ENCODE data around the gene MAGIX. TPM values are rescaled to one million over a fixed set of nuclear protein-coding genes. Genes with fewer than 3 reads are reported as not detected.
A peak's percentile ranks its signal among the peaks of the same experiment; 100 is the strongest.
"Not testable (repeated sequence)": the region's sequence is repeated elsewhere in the genome, so short reads cannot be mapped to it uniquely, and the experiment has no call there.

The MAGIX gene
- total RNA-seq, 1 donor from 2014 or later = 2.1 TPM

DNA sequence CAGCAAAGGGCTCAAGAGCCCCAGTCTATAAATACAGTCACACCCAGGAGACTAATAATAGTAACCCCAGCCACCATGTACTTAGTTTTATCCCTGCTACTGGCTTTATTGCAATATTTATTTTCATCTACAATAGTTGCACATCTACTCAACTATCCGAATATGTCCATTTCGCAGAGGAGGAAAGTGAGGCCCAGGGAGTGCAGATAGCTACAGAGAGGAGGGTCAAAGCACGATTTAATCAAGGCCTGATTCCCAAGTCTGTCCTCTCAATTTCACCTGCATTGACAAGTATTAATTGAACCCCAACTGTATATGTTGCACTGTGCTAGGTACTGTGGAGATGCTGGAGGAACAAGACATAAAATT lies 5.2 kb downstream of the MAGIX start:
- Histone ChIP-seq H3K36me3 (ENCODE audit: control insufficient read depth in 3 of 3, insufficient read depth in 3 of 3, low read length in 3 of 3) (no peaks in the 10 kb centered on the region), H3K27me3 (ENCODE audit: control insufficient read depth in 3 of 3, insufficient read depth in 3 of 3, low read length in 3 of 3) (no peaks in the 10 kb centered on the region), H3K27ac (ENCODE audit: low read depth, low read length) (peak overlapping the region; percentile 98), H3K4me3 (ENCODE audit: low read length in 3 of 3) (peak overlapping the region; percentile 72 to 77 (median 74)), H3K9me3 (ENCODE audit: control insufficient read depth in 3 of 3, low read length in 3 of 3) (no peaks in the 10 kb centered on the region), H3K9ac (ENCODE audit: low read depth in 1 of 3, low read length in 3 of 3) (peak overlapping the region; percentile 77 to 89 (median 78)), H3K4me1 (ENCODE audit: control insufficient read depth in 3 of 3, insufficient read depth in 3 of 3, low read length in 3 of 3) (peaks cover 18 to 20% (median 18%) of the 10 kb centered on the region in 3 donors)

DNA sequence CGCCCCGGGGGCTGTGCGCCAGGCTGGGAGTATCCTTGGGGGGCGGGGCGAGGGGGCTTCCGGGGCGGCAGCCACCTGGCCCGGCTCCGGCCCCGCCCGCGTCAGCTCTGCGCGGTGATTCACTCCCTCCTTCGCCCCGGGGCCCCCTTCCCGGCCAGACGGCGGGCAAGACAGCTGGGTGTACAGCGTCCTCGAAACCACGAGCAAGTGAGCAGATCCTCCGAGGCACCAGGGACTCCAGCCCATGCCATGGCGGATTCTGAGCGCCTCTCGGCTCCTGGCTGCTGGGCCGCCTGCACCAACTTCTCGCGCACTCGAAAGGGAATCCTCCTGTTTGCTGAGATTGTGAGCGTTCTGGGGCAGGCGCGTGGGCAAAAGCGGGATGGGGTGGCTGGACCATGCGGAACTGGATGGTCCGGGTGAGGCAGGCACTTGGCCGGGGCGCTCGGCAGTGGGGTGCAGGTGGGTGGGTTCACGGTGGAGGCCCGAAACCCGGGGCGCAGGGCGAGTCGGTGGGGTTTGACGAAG lies 9.3 kb downstream of the MAGIX start, which contains the start of gene PLP2:
Gene PLP2, plus strand, starts transcription at position 147 of the 528 bp plus-strand sequence. Its CDS starts 103 bp downstream, at position 250.
- H3K9me3 ChIP-seq (ENCODE audit: control insufficient read depth in 3 of 3, low read length in 3 of 3) = no peaks in the 10 kb centered on the region
- H3K36me3 ChIP-seq (ENCODE audit: control insufficient read depth in 3 of 3, insufficient read depth in 3 of 3, low read length in 3 of 3) = peaks cover 0 to 18% (median 3%) of the 10 kb centered on the region in 3 donors
- H3K27me3 ChIP-seq (ENCODE audit: control insufficient read depth in 3 of 3, insufficient read depth in 3 of 3, low read length in 3 of 3) = peaks cover 0 to 5% (median 0%) of the 10 kb centered on the region in 3 donors
- H3K9ac ChIP-seq (ENCODE audit: low read depth in 1 of 3, low read length in 3 of 3) = peak within 1 kb of the TSS; percentile 82 to 87 (median 83)
- H3K4me1 ChIP-seq (ENCODE audit: control insufficient read depth in 3 of 3, insufficient read depth in 3 of 3, low read length in 3 of 3) = peaks cover 6 to 22% (median 17%) of the 10 kb centered on the region in 3 donors
- H3K4me3 ChIP-seq (ENCODE audit: low read length in 3 of 3) = peak within 1 kb of the TSS; percentile 69 to 83 (median 80)
- peak within 1 kb of the TSS; percentile 93 for H3K27ac ChIP-seq (ENCODE audit: low read depth, low read length)

DNA sequence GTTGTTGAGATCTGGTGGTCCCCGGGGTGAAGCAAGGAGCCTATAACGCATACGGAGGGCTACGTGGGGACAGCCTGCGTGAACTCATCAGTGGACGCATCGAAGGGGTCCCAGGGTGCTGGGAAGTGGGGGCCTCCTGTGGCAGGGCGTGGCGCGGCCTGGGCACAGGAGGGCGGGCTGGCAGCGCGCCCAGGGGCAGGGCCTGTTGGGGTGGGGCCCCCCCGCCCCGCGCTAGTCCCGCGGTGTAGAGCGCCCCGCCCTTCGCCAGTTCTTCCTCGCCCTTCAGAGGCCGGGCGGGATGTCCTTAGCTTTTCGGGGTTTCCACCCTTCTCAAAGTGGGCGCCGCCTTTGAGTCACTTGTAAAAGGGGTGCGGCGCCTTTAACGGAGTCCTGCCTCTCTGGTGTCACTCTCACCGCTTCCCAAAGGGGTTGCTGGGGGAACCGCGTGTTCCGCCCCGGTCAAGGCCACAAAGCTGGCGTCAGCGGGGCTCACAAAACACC lies 9.8 kb downstream of the MAGIX start:
- H3K4me1 ChIP-seq (ENCODE audit: control insufficient read depth in 3 of 3, insufficient read depth in 3 of 3, low read length in 3 of 3) = peaks cover 5 to 21% (median 16%) of the 10 kb centered on the region in 3 donors
- peak overlapping the region; percentile 93 for H3K27ac ChIP-seq (ENCODE audit: low read depth, low read length)
- H3K4me3 ChIP-seq (ENCODE audit: low read length in 3 of 3) = peak overlapping the region; percentile 69 to 83 (median 80)
- H3K9ac ChIP-seq (ENCODE audit: low read depth in 1 of 3, low read length in 3 of 3) = peak overlapping the region; percentile 82 to 87 (median 83)
- peaks cover 0 to 5% (median 0%) of the 10 kb centered on the region in 3 donors for H3K27me3 ChIP-seq (ENCODE audit: control insufficient read depth in 3 of 3, insufficient read depth in 3 of 3, low read length in 3 of 3)
- H3K36me3 ChIP-seq (ENCODE audit: control insufficient read depth in 3 of 3, insufficient read depth in 3 of 3, low read length in 3 of 3) = peaks cover 1 to 18% (median 3%) of the 10 kb centered on the region in 3 donors
- H3K9me3 ChIP-seq (ENCODE audit: control insufficient read depth in 3 of 3, low read length in 3 of 3) = no peaks in the 10 kb centered on the region

DNA sequence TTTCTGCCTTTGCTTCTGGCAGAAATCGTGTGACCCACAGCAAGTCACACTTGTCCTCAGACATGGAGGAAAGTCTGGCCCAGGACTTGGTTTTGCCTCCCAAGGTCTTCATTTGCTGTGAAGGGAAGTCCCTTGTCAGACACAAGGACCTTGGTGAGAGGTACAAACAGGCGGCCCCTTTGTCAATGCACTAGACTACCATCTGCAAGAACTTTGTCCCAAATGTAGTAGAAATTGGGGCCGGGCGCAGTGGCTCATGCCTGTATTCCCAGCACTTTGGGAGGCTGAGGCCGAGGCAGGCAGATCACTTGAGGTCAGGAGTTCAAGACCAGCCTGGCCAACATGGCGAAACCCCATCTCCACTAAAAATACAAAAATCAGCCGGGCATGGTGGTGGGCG lies 11.0 kb downstream of the MAGIX start:
- H3K27me3 ChIP-seq (ENCODE audit: control insufficient read depth in 3 of 3, insufficient read depth in 3 of 3, low read length in 3 of 3); H3K9ac ChIP-seq (ENCODE audit: low read depth in 1 of 3, low read length in 3 of 3); H3K9me3 ChIP-seq (ENCODE audit: control insufficient read depth in 3 of 3, low read length in 3 of 3): not testable (repeated sequence)
- H3K4me1 ChIP-seq (ENCODE audit: control insufficient read depth in 3 of 3, insufficient read depth in 3 of 3, low read length in 3 of 3) = peaks cover 0 to 26% (median 14%) of the 10 kb centered on the region in 3 donors
- peaks cover 4 to 18% (median 5%) of the 10 kb centered on the region in 3 donors for H3K36me3 ChIP-seq (ENCODE audit: control insufficient read depth in 3 of 3, insufficient read depth in 3 of 3, low read length in 3 of 3)
- peak overlapping the region in 1 of 3 donors; percentile 83 for H3K4me3 ChIP-seq (ENCODE audit: low read length in 3 of 3)
- H3K27ac ChIP-seq (ENCODE audit: low read depth, low read length) = peak overlapping the region; percentile 93

DNA sequence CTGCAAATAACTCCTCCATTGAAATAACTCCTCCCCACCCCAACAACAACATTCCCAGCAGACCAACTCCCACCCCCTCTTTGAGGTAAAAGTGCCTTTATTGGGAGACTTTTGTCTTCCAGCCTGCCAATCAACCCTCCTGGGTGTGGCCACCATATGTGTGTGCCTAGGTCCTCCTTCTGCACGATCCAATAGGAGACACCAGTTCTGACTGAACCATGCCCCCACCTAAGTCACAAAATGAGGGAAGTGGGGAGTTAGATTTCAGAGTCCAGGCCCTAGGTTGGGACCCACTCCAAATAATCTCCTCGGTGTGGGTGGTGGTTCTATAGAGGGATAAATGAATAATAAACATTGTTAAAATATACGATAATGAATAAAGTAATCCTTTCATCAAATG lies 12.2 kb downstream of the MAGIX start:
- no peak overlapping the region for H3K4me3 ChIP-seq (ENCODE audit: low read length in 3 of 3)
- peaks cover 0 to 26% (median 14%) of the 10 kb centered on the region in 3 donors for H3K4me1 ChIP-seq (ENCODE audit: control insufficient read depth in 3 of 3, insufficient read depth in 3 of 3, low read length in 3 of 3)

DNA sequence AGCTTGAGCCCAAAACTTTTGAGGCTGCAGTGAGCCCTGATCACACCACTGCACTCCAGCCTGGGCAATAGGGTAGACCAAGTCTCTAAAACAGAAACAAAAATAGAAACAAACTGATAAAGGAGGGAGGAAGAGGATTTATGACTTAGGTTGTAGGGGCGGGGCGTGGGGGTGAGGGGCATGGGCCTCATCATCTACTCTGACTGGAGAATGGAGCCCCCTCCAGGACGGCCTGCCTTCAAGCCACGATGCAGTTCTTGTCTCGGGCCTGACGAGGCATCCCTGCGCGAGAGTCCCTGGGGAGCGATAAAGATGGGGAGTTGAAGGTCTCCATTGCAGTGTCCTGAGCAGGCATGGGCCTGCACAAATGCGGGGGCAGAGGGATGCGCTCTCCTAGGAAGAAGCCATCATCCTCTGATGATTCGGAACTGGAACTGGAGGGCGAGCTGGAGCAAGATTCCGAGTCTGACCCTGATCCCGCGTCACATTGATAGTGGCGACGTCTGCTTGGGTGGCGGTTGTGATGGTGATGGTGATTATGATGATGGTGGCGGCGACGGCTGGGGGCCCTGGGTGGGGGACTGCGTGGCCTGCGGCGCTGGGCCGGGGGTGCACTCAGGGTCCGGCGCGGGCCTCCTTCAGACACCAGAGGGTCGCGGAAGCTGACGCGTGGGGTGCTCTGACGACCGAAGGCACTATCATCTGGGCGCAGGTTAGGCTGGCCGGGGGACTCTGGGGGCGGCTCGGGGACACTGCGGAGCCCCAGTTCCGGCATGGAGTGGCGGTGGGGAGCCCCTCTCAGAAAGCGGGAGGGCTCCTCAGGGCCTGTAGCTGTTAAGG lies 13.1 kb downstream of the MAGIX start:
- Histone ChIP-seq H3K4me1 (ENCODE audit: control insufficient read depth in 3 of 3, insufficient read depth in 3 of 3, low read length in 3 of 3) (peaks cover 0 to 26% (median 14%) of the 10 kb centered on the region in 3 donors), H3K36me3 (ENCODE audit: control insufficient read depth in 3 of 3, insufficient read depth in 3 of 3, low read length in 3 of 3) (peaks cover 5 to 31% (median 18%) of the 10 kb centered on the region in 3 donors), H3K27me3 (ENCODE audit: control insufficient read depth in 3 of 3, insufficient read depth in 3 of 3, low read length in 3 of 3) (peaks cover 0 to 5% (median 0%) of the 10 kb centered on the region in 3 donors), H3K9ac (ENCODE audit: low read depth in 1 of 3, low read length in 3 of 3) (no peak overlapping the region), H3K9me3 (ENCODE audit: control insufficient read depth in 3 of 3, low read length in 3 of 3) (no peaks in the 10 kb centered on the region), H3K4me3 (ENCODE audit: low read length in 3 of 3) (no peak overlapping the region), H3K27ac (ENCODE audit: low read depth, low read length) (no peak overlapping the region)

More for the DNA sequence above, 12.2 kb downstream of the MAGIX start:
- Histone ChIP-seq H3K9me3 (ENCODE audit: control insufficient read depth in 3 of 3, low read length in 3 of 3) (no peaks in the 10 kb centered on the region), H3K36me3 (ENCODE audit: control insufficient read depth in 3 of 3, insufficient read depth in 3 of 3, low read length in 3 of 3) (peaks cover 5 to 27% (median 13%) of the 10 kb centered on the region in 3 donors), H3K27me3 (ENCODE audit: control insufficient read depth in 3 of 3, insufficient read depth in 3 of 3, low read length in 3 of 3) (peaks cover 0 to 5% (median 0%) of the 10 kb centered on the region in 3 donors), H3K9ac (ENCODE audit: low read depth in 1 of 3, low read length in 3 of 3) (no peak overlapping the region), H3K27ac (ENCODE audit: low read depth, low read length) (no peak overlapping the region)

DNA sequence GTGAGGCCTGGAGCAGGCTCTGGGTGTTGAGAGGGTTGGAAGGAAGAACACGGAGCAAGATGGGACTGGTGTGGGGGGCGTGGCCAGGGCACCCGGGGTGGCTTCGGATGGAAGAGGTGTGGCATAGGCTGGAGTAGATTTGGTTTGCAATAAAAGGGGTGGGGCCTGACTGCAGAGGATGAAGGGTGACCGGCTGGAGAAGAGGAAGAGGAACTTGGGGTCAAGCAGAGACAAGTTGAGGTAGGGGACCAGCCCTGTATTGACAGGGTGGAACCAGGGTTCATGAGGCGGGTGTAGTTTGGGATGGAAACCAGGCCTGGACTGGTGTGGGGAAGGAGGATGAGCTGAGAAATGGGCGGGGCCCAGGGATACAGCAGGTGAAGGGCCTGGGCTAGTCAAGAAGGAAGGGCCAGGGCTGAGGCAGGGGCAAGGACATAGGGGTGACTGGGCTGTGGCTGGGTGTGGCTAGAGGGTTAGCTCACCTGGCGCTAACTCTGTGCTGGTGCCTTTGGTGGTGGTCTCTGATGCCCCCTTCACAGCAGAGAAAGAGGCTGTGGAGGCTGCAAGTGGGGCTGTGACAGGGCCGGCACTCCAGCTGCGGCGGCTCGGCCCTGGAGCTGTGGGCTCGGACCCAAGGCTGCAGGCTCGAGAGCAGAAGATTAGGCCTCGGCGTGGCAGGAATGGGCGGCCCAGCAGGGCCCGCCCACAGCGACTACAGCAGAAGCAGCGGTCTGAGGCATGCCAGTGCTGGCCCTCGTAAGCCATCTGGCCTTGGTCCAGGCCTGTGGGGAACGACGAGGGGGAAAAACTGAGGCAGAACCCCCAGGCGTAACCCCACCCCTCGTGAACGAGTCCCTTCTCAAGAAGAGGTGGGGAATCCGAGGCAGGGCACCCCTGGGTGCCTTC lies 14.1 kb downstream of the MAGIX start:
- H3K27ac ChIP-seq (ENCODE audit: low read depth, low read length) = peak overlapping the region; percentile 0

DNA sequence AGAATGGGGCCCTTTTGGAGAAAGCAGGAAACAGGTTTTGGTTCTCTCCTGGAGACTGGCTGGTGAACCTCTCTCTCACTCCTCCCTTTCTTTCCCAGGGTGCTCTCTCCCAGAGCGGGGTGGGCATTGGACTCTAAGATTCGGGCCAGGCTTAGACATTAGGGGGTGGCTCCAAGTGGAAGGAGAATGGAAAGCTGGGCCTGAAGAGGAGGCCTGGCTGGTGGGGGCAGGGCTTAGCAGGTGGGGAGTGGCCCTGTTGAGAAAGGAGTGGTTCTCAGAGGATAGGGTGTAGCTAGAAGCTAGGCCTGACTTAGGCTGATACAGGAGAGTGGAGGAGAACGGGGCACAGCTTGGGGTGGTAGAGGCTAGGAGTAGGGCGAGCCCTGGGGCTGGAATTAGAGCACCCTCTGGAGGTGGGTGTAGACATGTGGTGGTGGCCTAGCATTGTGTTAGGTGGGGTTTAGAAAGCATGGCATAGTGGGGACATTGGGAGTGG lies 14.8 kb downstream of the MAGIX start:
- H3K27me3 ChIP-seq (ENCODE audit: control insufficient read depth in 3 of 3, insufficient read depth in 3 of 3, low read length in 3 of 3) = peaks cover 0 to 5% (median 0%) of the 10 kb centered on the region in 3 donors
- H3K27ac ChIP-seq (ENCODE audit: low read depth, low read length) = peak overlapping the region; percentile 0
- H3K9ac ChIP-seq (ENCODE audit: low read depth in 1 of 3, low read length in 3 of 3) = no peak overlapping the region
- no peaks in the 10 kb centered on the region for H3K9me3 ChIP-seq (ENCODE audit: control insufficient read depth in 3 of 3, low read length in 3 of 3)
- H3K36me3 ChIP-seq (ENCODE audit: control insufficient read depth in 3 of 3, insufficient read depth in 3 of 3, low read length in 3 of 3) = peaks cover 11 to 33% (median 23%) of the 10 kb centered on the region in 3 donors
- peaks cover 0 to 26% (median 14%) of the 10 kb centered on the region in 3 donors for H3K4me1 ChIP-seq (ENCODE audit: control insufficient read depth in 3 of 3, insufficient read depth in 3 of 3, low read length in 3 of 3)
- no peak overlapping the region for H3K4me3 ChIP-seq (ENCODE audit: low read length in 3 of 3)

More for the DNA sequence above, 14.1 kb downstream of the MAGIX start:
- H3K4me3 ChIP-seq (ENCODE audit: low read length in 3 of 3) = no peak overlapping the region
- H3K27me3 ChIP-seq (ENCODE audit: control insufficient read depth in 3 of 3, insufficient read depth in 3 of 3, low read length in 3 of 3) = peaks cover 0 to 5% (median 0%) of the 10 kb centered on the region in 3 donors
- H3K9me3 ChIP-seq (ENCODE audit: control insufficient read depth in 3 of 3, low read length in 3 of 3) = no peaks in the 10 kb centered on the region
- peaks cover 8 to 31% (median 20%) of the 10 kb centered on the region in 3 donors for H3K36me3 ChIP-seq (ENCODE audit: control insufficient read depth in 3 of 3, insufficient read depth in 3 of 3, low read length in 3 of 3)
- H3K9ac ChIP-seq (ENCODE audit: low read depth in 1 of 3, low read length in 3 of 3) = peak overlapping the region in 1 of 3 donors; percentile 8
- H3K4me1 ChIP-seq (ENCODE audit: control insufficient read depth in 3 of 3, insufficient read depth in 3 of 3, low read length in 3 of 3) = peaks cover 0 to 26% (median 14%) of the 10 kb centered on the region in 3 donors

DNA sequence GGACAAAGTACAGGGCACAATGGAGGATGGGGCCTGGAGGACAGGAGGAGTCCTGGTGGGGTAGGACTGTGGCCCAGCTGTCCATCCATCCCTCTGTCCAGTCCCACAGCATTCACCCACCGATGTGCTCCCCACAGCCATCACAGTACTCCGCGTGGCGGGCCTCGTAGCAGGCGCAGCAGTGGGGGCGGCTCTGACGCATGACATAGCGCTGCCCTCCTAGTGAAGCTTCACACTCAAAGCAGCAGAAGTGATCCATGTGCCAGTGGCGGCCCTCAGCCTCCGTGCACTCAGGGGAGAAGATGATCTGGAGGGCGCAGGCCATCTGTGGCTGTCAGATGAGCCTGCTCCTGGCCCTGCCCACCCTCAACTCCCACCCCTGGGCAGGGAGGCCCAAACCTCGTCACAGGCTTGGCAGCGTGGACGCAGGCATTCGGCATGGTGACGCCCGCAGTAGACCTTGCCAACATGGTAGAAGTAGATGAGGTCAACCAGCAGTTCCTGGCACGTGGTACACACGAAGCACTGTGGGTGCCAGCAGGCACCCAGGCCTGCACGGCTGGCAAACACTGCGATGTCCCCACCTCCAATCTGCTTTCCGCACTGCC lies 15.4 kb downstream of the MAGIX start:
- no peak overlapping the region for H3K4me3 ChIP-seq (ENCODE audit: low read length in 3 of 3)
- H3K9ac ChIP-seq (ENCODE audit: low read depth in 1 of 3, low read length in 3 of 3) = no peak overlapping the region
- H3K27me3 ChIP-seq (ENCODE audit: control insufficient read depth in 3 of 3, insufficient read depth in 3 of 3, low read length in 3 of 3) = peaks cover 0 to 5% (median 0%) of the 10 kb centered on the region in 3 donors
- no peaks in the 10 kb centered on the region for H3K9me3 ChIP-seq (ENCODE audit: control insufficient read depth in 3 of 3, low read length in 3 of 3)
- peaks cover 12 to 32% (median 24%) of the 10 kb centered on the region in 3 donors for H3K36me3 ChIP-seq (ENCODE audit: control insufficient read depth in 3 of 3, insufficient read depth in 3 of 3, low read length in 3 of 3)
- H3K27ac ChIP-seq (ENCODE audit: low read depth, low read length) = no peak overlapping the region
- H3K4me1 ChIP-seq (ENCODE audit: control insufficient read depth in 3 of 3, insufficient read depth in 3 of 3, low read length in 3 of 3) = peaks cover 0 to 22% (median 11%) of the 10 kb centered on the region in 3 donors

Data from skeletal muscle tissue (tissue), 4 donors.